SK-N-SH (cell line): ENCODE measurements around the gene CNTNAP1.

ENCODE experiments used
- EP300 ChIP-seq, 2 experiments: IDR thresholded peaks; 2 replicates each; pipeline versions ENCODE4 v1.4.0 to v1.6.1; 2012; ENCODE audit warnings: borderline replicate concordance in 1 of 2, low read depth in 1 of 2, low read length in 1 of 2
- EZH2phosphoT487 ChIP-seq: fragments of 200-600 bp; sonication (generic); IDR thresholded peaks from 2 replicates; pipeline ENCODE4 v1.6.1; 2017; ENCODE audit warnings: low read depth, mixed run types, mild to moderate bottlenecking, antibody characterized with exemption, moderate library complexity, borderline replicate concordance
- JUND ChIP-seq: IDR thresholded peaks from 2 replicates; pipeline ENCODE4 v1.4.0; 2012
- MXI1 ChIP-seq: IDR thresholded peaks from 2 replicates; pipeline ENCODE4 v1.6.1; 2012; ENCODE audit warnings: mild to moderate bottlenecking, low read depth, low read length, improper control_type of control experiment
- RAD21 ChIP-seq: IDR thresholded peaks from 2 replicates; pipeline ENCODE4 v1.6.1; 2012; ENCODE audit warnings: mild to moderate bottlenecking, low read length
- RCOR1 ChIP-seq: fragments of 150-350 bp; IDR thresholded peaks from 2 replicates; pipeline ENCODE4 v1.6.1; 2017; ENCODE audit warnings: antibody characterized with exemption, low read length
- RXRA ChIP-seq: IDR thresholded peaks from 2 replicates; pipeline ENCODE4 v1.4.0; 2012; ENCODE audit warnings: low read depth, mild to moderate bottlenecking, borderline replicate concordance
- TF ChIP-seq, protein P1 (sequence below): fragments of 200-600 bp; sonication (generic); IDR thresholded peaks from 2 replicates; pipeline ENCODE4 v1.6.1; 2017; ENCODE audit warnings: antibody characterized with exemption, mild to moderate bottlenecking, moderate library complexity
- TF ChIP-seq, protein P2 (sequence below): fragments of 150-350 bp; IDR thresholded peaks from 2 replicates; pipeline ENCODE4 v1.6.1; 2017; ENCODE audit warnings: antibody characterized with exemption, low read length, low read depth, borderline replicate concordance

DNA sequence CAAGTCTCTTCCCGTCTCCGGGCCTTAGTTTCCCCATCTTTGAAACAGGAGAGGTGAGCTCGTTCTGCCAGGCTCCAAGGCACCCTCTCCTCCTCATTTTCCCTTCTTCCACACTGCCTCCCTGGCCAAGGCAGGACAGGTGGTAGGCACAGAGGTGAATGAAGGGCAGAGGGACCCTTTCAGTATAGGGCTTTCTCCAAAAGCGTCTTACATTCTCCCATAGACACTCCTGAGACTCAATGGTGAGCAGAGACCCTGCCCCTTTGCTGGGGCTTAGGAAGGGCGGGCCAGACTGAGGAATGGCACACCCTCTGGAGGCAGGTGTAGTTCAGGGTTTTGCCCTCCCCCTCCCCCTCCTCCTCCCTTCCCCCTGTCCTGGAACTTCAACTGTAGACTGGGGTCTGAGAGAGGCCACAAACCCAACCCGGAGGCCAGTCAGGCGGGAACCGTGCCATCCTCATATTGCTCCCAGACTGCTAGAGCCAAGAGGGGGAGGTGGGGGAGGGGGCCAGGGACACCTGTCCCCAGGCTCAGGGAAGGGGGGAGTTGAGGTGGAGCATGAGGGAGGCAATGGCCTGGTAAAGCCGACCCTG lies 7.5 kb upstream of the CNTNAP1 start:
- TF ChIP-seq JUND, result no peak
- no peak for TF ChIP-seq EZH2phosphoT487
- no peak for TF ChIP-seq MXI1
- no peak for TF ChIP-seq RAD21
- no peak for TF ChIP-seq RCOR1
- TF ChIP-seq, protein P1, sequence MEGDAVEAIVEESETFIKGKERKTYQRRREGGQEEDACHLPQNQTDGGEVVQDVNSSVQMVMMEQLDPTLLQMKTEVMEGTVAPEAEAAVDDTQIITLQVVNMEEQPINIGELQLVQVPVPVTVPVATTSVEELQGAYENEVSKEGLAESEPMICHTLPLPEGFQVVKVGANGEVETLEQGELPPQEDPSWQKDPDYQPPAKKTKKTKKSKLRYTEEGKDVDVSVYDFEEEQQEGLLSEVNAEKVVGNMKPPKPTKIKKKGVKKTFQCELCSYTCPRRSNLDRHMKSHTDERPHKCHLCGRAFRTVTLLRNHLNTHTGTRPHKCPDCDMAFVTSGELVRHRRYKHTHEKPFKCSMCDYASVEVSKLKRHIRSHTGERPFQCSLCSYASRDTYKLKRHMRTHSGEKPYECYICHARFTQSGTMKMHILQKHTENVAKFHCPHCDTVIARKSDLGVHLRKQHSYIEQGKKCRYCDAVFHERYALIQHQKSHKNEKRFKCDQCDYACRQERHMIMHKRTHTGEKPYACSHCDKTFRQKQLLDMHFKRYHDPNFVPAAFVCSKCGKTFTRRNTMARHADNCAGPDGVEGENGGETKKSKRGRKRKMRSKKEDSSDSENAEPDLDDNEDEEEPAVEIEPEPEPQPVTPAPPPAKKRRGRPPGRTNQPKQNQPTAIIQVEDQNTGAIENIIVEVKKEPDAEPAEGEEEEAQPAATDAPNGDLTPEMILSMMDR, result no peak
- no peak for TF ChIP-seq RXRA
- TF ChIP-seq EP300 (IDR thresholded peaks at IDR 0.05; ENCODE audit: borderline replicate concordance in 1 of 2, low read depth in 1 of 2, low read length in 1 of 2), result no peak
- TF ChIP-seq, protein P2, sequence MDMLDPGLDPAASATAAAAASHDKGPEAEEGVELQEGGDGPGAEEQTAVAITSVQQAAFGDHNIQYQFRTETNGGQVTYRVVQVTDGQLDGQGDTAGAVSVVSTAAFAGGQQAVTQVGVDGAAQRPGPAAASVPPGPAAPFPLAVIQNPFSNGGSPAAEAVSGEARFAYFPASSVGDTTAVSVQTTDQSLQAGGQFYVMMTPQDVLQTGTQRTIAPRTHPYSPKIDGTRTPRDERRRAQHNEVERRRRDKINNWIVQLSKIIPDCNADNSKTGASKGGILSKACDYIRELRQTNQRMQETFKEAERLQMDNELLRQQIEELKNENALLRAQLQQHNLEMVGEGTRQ, result no peak
